ENCODE measurements around the gene BRIP1.
"Not testable (repeated sequence)": the region's sequence is repeated elsewhere in the genome, so short reads cannot be mapped to it uniquely, and the experiment has no call there.

The BRIP1 gene

GRCh38 chr17:61862975-61863800, at the start of gene BRIP1:
Gene BRIP1, minus strand, starts transcription at chr17:61863528. Its CDS starts 1,989 bp downstream, at chr17:61861539.
- peak; percentile 59 to 62 for DNase-seq (ENCODE audit: low read depth in 2 of 2)

DNA sequence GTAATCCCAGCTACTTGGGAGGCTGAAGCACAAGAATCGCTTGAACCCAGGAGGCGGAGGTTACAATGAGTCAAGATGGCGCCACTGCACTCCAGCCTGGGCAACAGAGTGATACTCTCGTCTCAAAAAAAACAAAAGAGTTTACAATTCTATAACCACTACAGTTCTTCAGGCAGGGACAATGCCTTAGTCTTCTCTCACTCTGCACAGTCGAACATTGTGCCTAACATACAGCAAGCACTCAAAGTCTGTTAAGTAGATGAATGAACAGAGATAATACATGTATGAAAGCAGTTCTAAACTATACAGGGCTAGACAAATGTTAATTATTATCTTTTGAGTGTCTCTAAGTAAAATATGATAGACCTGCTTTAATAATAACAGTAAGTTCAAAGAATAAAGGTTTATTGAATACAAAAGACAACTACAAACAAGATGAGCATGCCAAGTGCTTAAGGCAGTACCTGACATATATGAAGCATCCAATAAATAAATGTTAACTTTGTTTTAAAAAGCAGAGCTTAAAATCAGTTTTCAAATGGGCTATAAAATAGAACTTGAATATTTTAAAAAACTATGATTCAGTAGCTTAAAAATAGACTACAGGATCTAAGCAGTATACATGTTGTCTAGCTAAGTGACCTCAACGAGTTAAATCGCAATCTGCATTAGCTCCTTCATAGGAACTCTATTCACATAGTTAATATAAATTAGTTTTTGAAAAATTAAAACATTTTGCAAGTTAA, 45.1 kb upstream of the BRIP1 start:
- DNase-seq (ENCODE audit: low read depth in 2 of 2): no peak

DNA sequence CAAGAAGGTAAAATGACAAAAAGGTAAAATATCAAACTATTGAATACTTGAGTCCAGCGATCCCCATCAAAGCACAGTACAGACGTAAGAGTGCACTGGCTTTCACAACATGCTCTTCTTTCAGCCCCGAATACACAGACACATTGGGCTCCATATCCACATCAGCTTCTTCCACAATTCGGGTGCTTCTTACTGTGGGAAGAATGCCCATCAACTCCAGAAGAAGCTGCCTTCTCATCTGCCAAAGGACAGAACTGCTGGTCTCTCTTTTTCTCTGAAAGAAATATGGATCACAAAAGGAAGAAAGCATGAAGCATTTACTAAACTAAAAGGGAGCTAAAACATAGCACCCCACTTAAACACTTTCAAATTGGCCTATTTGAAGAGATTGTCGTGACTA, 44.0 kb upstream of the BRIP1 start:
- no peak for DNase-seq (ENCODE audit: low read depth in 2 of 2)

GRCh38 chr17:61904094-61904710, 40.9 kb upstream of the BRIP1 start:
- no peak for DNase-seq (ENCODE audit: low read depth in 2 of 2)

GRCh38 chr17:61903251-61903650, 39.9 kb upstream of the BRIP1 start:
- DNase-seq (ENCODE audit: low read depth in 2 of 2): no peak

DNA sequence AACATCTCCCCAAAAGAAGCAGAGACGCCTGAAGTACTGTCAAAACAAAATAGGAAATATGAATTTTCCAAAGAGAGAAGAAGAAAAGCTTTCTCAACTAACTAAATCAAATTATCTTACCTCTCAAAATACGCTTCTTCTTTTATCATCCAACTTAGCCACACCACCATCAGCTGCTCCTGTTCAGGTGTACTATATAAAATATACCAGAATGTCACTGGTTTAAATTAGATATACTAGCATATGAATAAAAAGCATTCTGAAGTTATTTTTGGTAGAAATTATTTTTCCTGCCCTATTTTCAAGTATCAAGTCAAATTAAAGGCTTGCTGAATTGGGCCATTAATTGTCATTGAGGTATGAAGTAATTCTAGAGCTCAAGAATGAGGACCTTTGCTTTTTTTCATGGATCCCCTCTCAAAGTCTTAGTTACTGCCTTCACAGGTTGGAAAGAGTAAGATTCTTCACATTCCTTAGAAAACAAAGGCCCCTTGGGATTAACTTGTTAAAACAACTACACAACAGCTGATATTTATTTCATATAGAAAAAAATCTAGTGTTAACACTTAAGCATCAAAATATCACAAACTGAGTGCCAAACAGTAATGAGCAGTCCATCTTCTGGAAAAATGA, 34.3 kb upstream of the BRIP1 start:
- no peak for DNase-seq (ENCODE audit: low read depth in 2 of 2)

- DNase-seq (ENCODE audit: low read depth in 2 of 2): no peak
Observed at GRCh38 chr17:61895391-61895790, 32.1 kb upstream of the BRIP1 start.

- DNase-seq (ENCODE audit: low read depth in 2 of 2): not testable (repeated sequence)
Observed at GRCh38 chr17:61894310-61894709, 31.0 kb upstream of the BRIP1 start.

DNA sequence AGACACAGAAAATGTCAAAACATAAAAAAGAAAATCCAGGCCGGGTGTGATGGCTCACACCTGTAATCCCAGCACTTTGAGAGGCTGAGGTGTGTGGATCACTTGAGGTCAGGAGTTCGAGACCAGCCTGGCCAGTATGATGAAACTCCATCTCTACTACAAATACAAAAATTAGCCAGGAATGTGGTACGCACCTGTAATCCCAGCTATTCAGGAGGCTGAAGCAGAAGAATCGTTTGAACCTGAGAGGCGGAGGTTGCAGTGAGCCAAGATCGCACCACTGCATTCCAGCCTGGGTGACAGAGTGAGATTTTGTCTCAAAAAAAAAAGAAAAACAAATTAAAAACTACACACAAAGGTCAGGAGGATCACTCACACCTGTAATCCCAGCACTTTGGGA, 24.4 kb upstream of the BRIP1 start:
- not testable (repeated sequence) for DNase-seq (ENCODE audit: low read depth in 2 of 2)

DNA sequence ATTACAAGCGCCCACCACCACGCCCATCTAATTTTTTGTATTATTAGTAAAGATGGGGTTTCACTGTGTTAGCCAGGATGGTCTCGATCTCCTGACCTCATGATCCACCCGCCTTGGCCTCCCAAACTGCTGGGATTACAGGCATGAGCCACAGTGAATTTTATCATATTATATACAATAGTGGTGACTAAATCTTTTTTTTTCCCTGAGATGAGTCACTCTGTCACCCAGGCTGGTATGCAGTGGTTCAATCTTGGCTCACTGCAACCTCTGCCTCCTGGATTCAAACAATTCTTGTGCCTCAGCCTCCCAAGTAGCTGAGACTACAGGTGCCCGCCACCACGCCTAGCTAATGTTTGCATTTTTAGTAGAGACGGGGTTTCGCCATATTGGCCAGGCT, 22.5 kb upstream of the BRIP1 start:
- not testable (repeated sequence) for DNase-seq (ENCODE audit: low read depth in 2 of 2)

DNA sequence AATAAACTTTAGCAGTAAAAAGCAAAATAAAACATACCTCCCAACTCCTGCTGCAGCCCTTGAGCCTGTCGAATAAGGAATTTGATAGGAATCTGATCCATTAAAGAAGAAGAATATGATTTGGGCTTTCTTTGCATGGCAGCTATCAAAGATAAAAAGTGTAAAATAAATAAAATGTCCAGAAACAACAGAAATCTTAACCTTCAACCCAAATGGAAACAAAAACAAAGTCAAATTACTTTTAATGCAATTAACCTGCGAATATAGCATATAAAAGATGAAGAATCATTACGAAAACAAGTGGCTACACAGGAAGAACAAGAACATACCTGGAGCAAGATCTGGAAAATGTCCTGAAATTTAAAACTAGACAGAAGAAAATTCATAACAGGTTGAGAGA, 21.5 kb upstream of the BRIP1 start:
- DNase-seq (ENCODE audit: low read depth in 2 of 2): no peak

DNA sequence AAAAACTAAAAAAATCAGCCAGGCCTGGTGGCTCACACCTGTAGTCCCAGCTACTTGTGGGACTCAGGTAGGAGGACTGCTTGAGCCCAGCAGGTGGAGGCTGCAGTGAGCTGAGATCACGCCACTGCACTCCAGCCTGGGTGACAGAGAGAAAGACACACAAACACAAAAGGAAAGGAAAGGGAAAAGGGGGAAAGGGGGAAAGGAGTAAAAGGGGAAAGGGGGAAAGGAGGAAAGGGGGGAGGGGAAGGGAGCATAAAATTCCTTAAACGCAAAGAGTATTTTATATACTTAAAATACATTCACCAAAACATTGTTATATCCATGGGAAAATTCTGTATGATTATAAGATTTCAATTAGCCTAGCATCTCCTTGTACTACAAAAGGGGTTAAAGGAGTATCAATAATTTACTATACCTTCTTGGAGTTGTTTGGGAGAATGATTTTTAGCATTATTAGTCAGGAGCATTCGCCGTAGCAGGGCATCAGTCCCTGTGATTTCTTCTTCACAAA, 17.3 kb upstream of the BRIP1 start:
- no peak for DNase-seq (ENCODE audit: low read depth in 2 of 2)

GRCh38 chr17:61878984-61879612, 15.8 kb upstream of the BRIP1 start:
- no peak for DNase-seq (ENCODE audit: low read depth in 2 of 2)

DNA sequence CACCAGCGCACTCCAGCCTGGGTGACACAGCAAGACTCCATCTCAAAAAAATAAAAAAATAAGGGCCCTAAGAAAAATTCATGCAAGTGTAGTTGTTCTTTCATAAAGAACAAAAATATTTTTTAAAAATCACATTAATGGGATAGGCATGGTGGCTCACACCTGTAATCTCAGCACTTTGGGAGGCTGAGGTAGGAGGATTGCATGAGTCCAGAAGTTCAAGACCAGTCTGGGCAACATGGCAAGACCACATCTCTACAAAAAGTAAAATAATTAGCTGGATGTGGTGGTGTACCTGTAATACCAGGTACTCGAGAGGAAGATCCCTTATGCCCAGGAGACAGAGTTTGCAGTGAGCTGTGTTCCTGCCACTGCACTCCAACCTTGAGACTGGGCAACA, 15.2 kb upstream of the BRIP1 start:
- no peak for DNase-seq (ENCODE audit: low read depth in 2 of 2)

DNA sequence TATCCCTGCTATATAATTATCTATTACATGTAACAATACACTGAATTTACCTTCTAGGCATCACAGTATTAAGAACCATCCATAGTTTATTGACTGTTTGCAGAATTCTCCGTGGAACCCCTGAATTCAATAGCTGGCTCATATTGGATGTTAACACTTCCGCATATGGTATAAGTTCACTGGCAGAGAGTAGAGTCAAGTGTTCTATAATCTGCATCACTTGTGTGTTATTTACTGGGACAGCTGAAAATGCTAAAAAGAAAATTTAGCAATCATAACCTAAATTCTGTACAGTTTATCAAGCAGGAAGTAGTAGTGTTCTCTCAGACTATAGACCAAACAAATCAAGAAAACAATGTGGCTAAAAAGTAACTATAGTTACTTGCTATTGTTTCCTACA, 14.5 kb upstream of the BRIP1 start:
- DNase-seq (ENCODE audit: low read depth in 2 of 2): no peak

- no peak for DNase-seq (ENCODE audit: low read depth in 2 of 2)
Observed at GRCh38 chr17:61875804-61876203, 12.5 kb upstream of the BRIP1 start.

DNA sequence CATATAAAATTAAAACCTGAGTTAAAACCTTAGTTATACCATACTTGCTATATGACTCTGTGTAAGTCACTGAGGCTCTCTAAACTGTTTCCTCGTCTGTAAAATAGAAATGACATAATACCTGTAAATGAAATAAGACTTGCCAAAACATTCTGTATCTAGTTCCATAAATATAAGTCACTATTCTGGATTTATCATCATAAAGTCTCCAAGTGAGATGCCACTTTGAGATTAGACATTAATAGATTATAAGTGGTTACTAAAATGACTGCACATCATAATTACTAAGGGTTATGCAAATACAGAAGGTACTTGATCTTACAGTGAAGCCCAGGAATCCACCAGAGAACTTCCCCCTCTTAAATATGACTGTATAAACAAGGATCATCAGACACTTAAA, 12.0 kb upstream of the BRIP1 start:
- DNase-seq (ENCODE audit: low read depth in 2 of 2): no peak

GRCh38 chr17:61874075-61874474, 10.7 kb upstream of the BRIP1 start:
- no peak for DNase-seq (ENCODE audit: low read depth in 2 of 2)

- DNase-seq (ENCODE audit: low read depth in 2 of 2): no peak
Observed at GRCh38 chr17:61872099-61872498, 8.8 kb upstream of the BRIP1 start.

GRCh38 chr17:61869138-61869537, 5.8 kb upstream of the BRIP1 start:
- no peak for DNase-seq (ENCODE audit: low read depth in 2 of 2)

DNA sequence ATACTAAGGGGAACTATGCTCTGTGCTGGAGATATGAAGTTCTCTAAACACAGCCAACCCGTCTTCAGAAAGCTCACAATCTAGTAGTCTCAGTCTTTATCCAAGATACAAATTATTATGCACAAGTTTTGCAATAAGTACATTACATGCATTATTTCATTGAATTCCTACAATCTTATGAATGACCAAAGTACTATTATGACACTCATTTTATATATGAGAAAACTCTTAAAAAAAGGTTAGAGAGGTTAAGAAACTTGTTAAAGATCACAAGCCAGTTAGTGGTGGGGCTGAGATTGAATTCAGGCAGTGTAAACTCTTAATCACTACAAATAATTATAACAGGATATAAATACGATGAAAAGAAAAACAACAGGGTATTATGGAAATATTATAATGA, 4.7 kb upstream of the BRIP1 start:
- no peak for DNase-seq (ENCODE audit: low read depth in 2 of 2)

- no peak for DNase-seq (ENCODE audit: low read depth in 2 of 2)
Observed at GRCh38 chr17:61867033-61867432, 3.7 kb upstream of the BRIP1 start.

Measured in stimulated activated CD4-positive, alpha-beta T cell treated with anti-CD3 and anti-CD28 coated beads, Interleukin-1b, Interleukin-23, amount 100 ng/mL, for 1 hour (primary cell).